Coronary artery (tissue), 2 donors: ENCODE results near the gene CNKSR1.

ENCODE experiments used
- DNase-seq: peaks from one replicate; pipeline ENCODE4 v3.0.0-alpha.2; 2017; ENCODE audit warnings: low spot score
- H3K27ac ChIP-seq, 2 donors: fragments of 200-600 bp; sonication (generic); one replicate each; pipeline ENCODE4 v1.5.1; 2016 to 2019
- H3K4me3 ChIP-seq: fragments of 200-600 bp; sonication (generic); 2 replicates; pipeline ENCODE4 v1.5.1; 2016; ENCODE audit warnings: mild to moderate bottlenecking, moderate library complexity
- CTCF ChIP-seq: fragments of 200-600 bp; sonication (generic); IDR thresholded peaks from one replicate; pipeline ENCODE4 v1.5.1; 2019; ENCODE audit warnings: antibody characterized with exemption

Gene CNKSR1

GRCh38 chr1:26197813-26198212, 20.5 kb downstream of the CNKSR1 start:
- TF ChIP-seq CTCF: no peak
- no peak for DNase-seq
- H3K4me3 ChIP-seq: no peak overlapping the region

GRCh38 chr1:26200413-26200812, 23.1 kb downstream of the CNKSR1 start:
- no peak for DNase-seq
- no peak for TF ChIP-seq CTCF

More at GRCh38 chr1:26197813-26198212, 20.5 kb downstream of the CNKSR1 start:
- no peak overlapping the region for H3K27ac ChIP-seq

GRCh38 chr1:26203642-26204318, 26.5 kb downstream of the CNKSR1 start:
- no peak for TF ChIP-seq CTCF
- Histone ChIP-seq H3K4me3 (no peak overlapping the region), H3K27ac (no peak overlapping the region)
- DNase-seq: no peak

More at GRCh38 chr1:26200413-26200812, 23.1 kb downstream of the CNKSR1 start:
- no peak overlapping the region for H3K4me3 ChIP-seq
- no peak overlapping the region for H3K27ac ChIP-seq

GRCh38 chr1:26210147-26210870, 33.0 kb downstream of the CNKSR1 start:
- Histone ChIP-seq H3K27ac (no peak overlapping the region), H3K4me3 (no peak overlapping the region)
- DNase-seq: no peak
- TF ChIP-seq CTCF: no peak

- TF ChIP-seq CTCF: no peak
Measured at GRCh38 chr1:26212726-26213125, 35.4 kb downstream of the CNKSR1 start.

GRCh38 chr1:26213335-26213905, 36.1 kb downstream of the CNKSR1 start:
- TF ChIP-seq CTCF: no peak

More at GRCh38 chr1:26212726-26213125, 35.4 kb downstream of the CNKSR1 start:
- Histone ChIP-seq H3K4me3 (no peak overlapping the region), H3K27ac (no peak overlapping the region)
- DNase-seq: no peak

More at GRCh38 chr1:26213335-26213905, 36.1 kb downstream of the CNKSR1 start:
- no peak for DNase-seq
- Histone ChIP-seq H3K4me3 (no peak overlapping the region), H3K27ac (no peak overlapping the region)
